ENCODE results near the gene RRAGD. TPM values are rescaled to one million over a fixed set of nuclear protein-coding genes. Genes with fewer than 3 reads are reported as not detected.

RRAGD gene
- polyA plus RNA-seq, 12 donors, result 30.0 to 159 (median 111) TPM

DNA sequence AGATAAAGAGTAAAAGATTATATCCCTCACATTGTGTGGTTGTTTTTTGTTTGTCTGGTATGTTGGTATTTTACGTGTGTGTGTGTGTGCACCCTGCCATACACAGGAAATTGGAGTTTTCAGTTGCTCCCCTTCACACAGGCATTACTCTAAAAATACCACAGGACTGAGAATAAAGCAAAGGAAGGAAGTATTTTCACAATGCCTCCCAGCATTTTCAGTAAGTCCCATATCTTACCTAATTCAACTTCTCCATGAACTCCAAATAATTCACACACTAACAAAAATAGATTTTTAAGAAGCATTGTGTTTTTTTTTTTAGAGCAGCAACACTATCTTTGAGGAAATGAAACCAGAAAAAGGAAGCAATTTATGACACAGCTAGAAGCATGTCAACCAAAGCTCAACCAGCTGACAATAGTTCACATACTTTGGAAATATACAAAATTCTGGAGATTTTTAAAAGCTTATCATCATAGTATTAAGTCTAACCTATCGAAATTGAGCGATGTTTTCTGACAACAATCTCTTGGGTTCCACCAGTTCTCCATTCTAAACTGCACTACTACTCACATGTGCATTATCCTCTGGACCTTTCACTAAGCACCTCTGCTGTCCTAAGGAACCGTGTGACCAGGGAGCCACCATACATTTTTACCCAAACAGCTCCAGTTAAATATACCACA lies 61.6 kb downstream of the RRAGD start:
- no peak for DNase-seq

DNA sequence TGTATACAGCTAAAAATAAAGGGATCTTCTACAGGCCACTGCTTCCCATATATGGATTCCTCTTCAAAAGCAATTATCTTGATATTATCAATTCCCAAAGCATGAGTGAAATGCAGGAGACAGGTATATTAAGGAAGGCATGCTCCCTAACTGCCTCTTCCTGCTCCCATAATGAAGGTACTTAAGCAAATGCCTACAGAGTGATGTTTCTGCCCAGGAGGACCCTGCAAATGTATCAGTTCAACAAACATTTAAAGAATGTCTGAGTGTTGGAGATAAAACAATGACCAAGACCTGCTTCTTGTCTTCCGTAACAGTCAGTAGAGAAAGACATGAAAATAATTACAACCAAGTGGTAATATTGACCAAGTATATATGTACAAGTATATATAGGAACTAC lies 63.7 kb downstream of the RRAGD start:
- DNase-seq, result no peak

DNA sequence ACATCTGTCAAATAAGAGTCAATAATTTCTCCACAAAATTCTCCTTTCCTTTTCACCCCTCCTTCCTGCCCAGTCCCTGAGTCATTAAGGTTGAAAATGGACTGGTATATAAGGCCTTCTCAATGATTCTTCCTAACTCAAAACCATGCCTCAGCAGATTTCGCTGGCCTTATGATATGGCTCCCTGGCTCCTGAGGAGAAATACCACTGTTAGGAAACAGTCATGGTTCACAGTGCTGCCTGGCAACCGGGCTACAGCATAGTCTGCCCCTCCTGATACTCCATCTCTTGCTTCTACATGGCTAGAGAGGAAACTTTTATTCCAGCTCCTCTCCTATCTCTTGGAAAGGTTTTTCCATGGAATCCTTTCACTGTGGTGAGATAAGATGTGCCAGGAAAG lies 64.2 kb downstream of the RRAGD start:
- no peak for DNase-seq

DNA sequence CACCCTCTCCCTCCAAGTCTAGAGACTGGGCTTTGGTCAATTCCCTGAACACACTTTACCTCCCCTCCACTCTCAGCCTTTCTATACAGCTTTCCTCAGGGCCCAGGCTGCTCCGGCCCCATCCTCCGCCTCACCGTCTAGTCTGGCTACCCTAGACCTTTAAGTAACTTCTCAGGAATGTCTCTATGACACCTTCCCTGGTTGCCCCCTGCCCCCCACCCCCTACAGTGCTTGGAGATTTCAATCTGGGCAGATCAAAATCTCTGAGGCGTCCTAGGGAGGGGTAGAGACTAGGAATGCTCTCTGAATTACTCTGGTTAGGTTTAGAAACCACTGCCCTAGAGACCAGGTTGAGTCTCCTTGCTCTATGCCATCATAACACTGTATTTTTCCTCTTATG lies 65.6 kb downstream of the RRAGD start:
- no peak for DNase-seq

DNA sequence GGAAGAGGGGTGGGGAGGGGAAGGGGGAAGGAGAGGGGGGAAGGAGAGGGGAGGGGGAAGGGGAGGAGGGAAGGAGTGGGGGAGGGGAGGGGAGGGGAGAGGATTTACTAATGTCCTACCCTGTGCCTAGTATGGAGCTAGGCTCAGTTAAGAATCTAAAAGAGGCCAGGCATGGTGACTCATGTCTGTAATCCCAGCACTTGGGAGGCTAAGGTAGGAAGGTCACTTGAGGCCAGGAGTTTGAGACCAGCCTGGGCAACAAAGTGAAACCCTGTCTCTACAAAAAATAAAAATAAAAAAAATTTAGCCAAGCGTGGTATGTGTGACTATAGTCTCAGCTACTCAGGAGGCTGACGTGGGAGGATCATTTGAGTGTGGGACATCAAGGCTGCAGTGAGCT lies 72.5 kb downstream of the RRAGD start:
- DNase-seq, result no peak

DNA sequence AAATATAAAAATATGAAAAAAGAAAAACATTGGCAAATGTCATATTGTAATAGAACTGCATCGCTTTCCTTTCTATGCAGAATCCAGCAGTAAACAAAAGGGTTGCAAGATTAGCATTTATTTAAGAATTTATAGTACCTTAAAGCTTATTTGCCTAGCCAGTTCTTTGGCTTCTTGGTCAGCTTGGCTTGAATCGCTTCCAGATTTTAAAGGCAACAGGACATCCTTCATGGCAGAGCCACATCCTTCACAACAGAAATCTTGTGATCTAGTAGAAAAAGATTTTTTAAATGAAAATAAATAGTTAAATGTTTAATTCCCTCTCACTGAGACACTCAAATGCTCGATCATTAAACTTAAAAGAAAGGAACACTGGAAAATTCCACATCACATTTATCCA lies 76.9 kb downstream of the RRAGD start:
- no peak for DNase-seq

DNA sequence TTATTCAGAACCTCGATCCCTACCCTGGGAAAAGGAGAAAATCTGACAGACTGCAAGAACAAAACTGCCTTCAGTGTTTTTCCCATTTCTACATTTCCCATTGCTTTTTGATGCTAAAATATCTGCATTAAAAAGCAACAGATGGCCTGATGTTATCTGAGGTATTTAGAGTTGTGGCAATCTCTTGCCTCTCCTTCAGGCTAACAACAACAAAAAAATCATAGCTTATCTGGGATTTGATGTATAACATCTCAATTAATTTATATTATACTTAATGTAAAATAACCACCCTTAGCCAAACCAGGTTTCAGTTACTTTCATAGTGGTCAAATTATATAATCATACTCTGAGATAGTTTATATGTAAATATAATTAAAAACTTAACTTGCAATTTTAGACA lies 81.2 kb downstream of the RRAGD start:
- no peak for DNase-seq

DNA sequence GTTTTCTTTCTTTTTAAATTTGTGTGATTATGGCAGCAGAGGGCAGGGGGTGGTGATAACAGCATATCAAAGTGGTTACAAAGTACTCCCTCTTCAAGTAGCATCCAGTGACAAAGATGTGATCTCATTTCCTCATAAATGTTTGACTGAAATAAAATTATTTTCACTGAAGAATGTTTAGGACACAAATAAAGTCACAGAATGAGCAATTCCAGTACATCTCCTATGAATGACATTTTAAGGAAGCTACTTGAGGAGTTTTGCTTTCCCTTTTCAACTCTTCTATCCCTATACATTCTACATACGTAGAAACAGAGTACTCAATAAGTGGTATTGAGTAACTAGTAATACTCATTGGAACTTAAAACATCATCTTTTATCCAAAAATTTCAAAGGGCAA lies 83.1 kb downstream of the RRAGD start:
- no peak for DNase-seq

DNA sequence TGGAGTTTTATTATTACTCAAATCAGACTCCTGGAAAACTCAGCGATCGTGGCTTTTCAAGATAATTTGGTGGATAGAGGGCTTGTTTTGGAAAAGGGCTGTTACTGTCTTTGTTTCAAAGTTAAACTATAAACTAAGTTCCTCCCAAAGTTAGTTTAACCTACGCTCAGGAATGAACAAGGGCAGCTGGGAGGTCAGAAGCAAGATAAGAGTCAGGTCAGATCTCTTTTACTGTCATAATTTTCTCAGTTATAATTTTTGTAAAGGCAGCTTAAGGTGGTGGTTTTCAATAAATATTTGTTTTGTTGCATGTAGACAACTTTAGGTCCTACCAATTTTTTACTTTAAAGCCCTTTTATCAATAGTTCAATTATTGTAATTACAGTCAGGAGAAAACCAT lies 87.8 kb downstream of the RRAGD start:
- no peak for DNase-seq

DNA sequence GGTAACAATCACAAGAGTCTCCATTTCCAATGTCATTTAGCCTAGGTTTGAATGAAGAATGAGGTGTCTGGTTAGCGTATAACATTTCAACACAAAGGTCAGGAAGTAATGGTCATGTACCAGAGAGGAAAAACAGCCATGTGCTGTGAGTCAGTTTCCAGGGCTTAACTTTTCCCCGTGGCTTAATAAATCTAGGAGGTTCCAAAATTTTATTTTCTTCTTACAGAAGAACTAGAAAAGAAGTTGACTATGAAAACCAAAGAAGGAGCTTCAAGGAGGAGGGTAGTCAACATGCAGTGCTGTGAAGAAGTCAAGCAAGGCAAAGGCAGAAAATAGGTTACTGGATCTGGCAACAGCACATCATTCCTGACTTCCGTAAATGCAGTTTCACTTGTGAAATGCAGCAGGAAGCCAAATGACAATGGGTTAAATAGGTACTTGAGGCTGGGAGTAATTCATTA lies 88.5 kb downstream of the RRAGD start:
- no peak for DNase-seq

DNA sequence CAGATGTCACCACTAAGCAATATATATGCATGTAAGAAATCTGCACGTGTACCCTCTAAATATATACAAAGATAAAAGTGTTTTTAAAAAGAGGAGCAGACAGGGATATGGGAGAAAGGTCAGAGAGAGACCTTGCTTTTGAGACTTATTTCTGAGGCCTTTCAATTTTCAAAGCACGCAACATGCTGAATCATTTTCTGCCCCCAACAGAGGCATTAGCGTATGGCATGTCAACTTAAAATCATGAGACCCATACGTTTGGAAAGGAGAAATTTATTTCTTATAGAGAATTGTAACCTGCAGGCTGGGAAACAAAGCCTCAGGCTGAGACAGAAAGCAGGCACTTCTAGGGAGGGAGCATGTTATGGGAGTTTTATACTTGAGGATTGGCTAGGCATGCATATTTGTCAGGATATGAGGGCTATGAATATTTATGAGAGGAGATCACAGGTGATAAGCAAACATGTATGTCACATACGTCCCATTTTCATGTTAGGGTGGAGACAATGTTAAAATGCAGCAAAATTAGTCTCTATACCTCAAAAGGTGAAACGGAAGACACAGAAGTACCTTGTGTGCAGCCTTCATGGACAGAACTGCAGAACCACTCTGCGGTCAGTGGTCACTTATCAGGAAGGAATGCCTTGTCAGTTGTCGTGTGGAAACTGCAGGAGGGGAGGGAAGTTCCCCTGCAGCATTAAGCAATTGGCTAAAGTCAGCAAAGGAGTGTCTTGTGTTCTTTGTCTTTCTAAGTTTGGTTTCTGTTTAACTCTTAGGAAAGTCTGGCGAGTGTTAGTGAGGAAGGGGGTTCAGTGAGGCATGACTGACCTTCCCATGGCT lies 90.7 kb downstream of the RRAGD start:
- DNase-seq, result peak; percentile 6

DNA sequence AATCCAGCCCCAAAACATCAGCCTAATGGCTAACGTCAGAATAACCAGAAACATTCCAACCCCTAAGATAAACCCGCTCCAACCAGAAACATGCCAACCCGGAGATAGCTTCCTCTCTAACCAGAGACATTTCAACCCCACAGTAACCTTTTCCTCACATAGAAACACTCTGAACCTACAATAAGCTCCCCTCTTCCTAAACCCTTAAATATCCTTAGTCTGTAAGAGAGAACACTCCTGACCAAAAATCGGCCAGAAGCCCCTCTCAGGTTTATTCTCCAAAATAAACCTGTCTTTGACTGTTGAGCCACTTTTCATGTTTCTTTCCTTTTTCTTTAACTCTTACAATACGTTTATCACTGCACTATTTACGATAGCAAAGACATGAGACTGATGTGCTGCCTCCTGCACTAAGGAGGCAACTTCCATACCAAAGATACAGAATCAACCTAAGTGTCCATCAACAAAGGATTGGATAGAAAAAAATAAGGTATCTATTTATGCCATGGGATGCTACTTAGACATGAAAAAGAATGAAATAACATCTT lies 92.0 kb downstream of the RRAGD start:
- DNase-seq, result no peak

DNA sequence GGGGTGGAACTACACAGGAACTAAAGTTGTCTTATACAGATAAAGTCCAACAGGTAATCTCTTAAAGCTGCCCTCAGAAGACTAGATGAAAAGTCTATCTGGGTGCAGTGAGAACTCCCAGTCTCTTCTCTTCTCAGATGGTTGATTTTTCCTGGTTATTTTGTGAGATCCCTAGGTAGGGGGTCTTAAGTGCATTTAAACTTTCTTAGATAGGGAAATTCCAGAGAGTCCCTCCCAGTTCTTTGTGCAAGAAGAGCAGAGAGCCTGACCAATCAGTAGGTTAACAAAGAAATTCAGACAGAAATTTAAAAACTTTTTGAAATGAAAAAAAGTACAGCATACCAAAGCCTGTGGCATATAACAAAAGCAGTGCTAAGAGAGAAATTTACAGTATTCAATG lies 95.0 kb downstream of the RRAGD start:
- DNase-seq, result no peak

DNA sequence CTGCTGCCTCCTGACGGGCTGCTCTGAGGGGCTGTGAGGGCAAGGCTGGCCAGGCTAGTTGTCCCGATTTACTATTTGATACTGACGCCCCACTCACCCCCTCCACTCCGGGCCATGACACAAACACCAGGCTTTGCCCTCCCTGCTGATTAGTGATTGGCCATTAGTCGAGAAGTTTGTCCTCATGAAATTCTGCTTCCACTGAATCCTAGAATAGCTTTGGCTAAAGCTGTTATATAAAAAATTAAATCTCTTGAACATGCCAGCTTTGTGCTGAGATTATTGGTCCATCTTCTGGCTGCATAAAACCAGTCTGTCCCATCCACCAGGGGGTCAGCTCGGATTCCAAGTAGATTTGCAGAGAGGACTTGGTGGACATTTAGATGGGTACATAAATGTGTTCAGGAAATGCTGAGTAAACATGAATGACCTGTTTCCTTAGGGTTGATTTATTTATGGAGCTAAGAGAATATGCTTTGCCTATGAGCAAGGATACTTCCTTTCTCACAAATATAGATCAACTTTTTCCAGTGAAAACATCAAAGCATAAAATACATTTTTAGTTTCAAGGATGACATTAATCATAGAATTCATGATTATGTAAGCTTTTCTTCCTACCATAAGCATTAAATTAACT lies 96.7 kb downstream of the RRAGD start, which contains the start of gene GABRR2:
Gene GABRR2 (minus strand): TSS at position 51 of the 637 bp plus-strand sequence. CDS start 134 bp downstream, outside the sequence.
- DNase-seq, result no peak

DNA sequence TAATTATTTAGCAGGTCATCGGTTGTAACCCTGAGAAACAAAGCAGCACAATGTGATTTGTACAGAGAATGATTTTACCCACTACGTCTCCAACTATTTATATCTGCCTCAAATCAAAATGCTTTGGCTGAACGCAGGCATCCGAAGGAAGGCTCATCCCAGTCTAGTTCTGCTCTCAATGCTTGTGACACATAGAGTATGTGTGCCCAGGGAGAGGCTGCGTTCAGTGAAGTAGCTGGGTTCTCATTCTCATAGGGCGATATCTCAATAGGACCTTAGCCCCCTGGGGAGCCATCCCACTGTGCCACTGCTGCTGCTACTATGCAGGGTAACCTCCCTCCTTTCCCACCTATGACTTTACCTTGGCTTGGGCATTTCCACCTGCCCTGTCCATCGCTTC lies 97.4 kb downstream of the RRAGD start:
- DNase-seq, result no peak

Other genes with a start within 250 kb of the RRAGD start
- gene GABRR1, start 194.9 kb downstream of the RRAGD start, polyA plus RNA-seq (ENCODE audit: insufficient read length in 12 of 12), result 1 to 10 TPM in 6 of 12 donors, under 1 TPM in 4, not detected in 2; 0.44 to 1.6 (median 1.1) TPM
- 1 to 10 TPM in 7 of 12 donors, under 1 TPM in 3, not detected in 2; 0.37 to 4.1 (median 1.4) TPM for gene GABRR2, start 97.0 kb downstream of the RRAGD start, polyA plus RNA-seq (ENCODE audit: insufficient read length in 12 of 12)
- gene UBE2J1, start 59.6 kb downstream of the RRAGD start, polyA plus RNA-seq (ENCODE audit: insufficient read length in 12 of 12), result 10 to 100 TPM in 11 of 12 donors, not detected in 1; 36.8 to 50.7 (median 45.2) TPM
- 10 to 100 TPM in 4 of 12 donors, 1 to 10 TPM in 7, not detected in 1; 4.2 to 22.3 (median 8.6) TPM for gene ANKRD6, start 20.9 kb upstream of the RRAGD start, polyA plus RNA-seq (ENCODE audit: insufficient read length in 12 of 12)
- gene LYRM2, start 226.5 kb upstream of the RRAGD start, polyA plus RNA-seq (ENCODE audit: insufficient read length in 12 of 12), result 10 to 100 TPM in 11 of 12 donors, not detected in 1; 25.3 to 54.1 (median 30.1) TPM